Mesothelial cell of epicardium (in vitro differentiated cells): ENCODE measurements around the gene ANKMY2. TPM values are rescaled to one million over a fixed set of nuclear protein-coding genes. Genes with fewer than 3 reads are reported as not detected.

Experiments used
- DNase-seq, 2 experiments: peaks; one replicate each; pipeline ENCODE4 v3.0.0; 2021; ENCODE audit warnings: low spot score in 2 of 2; ENCODE audit not compliant: unreplicated experiment in 2 of 2
- H3K27ac Mint-ChIP-seq: 2 replicates; pipeline ENCODE4 v1.8.0; 2021; ENCODE audit warnings: mixed read lengths
- H3K27me3 Mint-ChIP-seq: 2 replicates; pipeline ENCODE4 v1.8.0; 2021; ENCODE audit warnings: low read depth, mixed read lengths
- H3K36me3 Mint-ChIP-seq: 2 replicates; pipeline ENCODE4 v1.8.0; 2021; ENCODE audit warnings: mixed read lengths
- H3K4me1 Mint-ChIP-seq: 2 replicates; pipeline ENCODE4 v1.8.0; 2021; ENCODE audit warnings: mixed read lengths
- H3K4me3 Mint-ChIP-seq: 2 replicates; pipeline ENCODE4 v1.8.0; 2021; ENCODE audit warnings: mild to moderate bottlenecking, moderate library complexity, mixed read lengths
- H3K9me3 Mint-ChIP-seq: 2 replicates; pipeline ENCODE4 v1.8.0; 2021; ENCODE audit warnings: mixed read lengths
- CTCF ChIP-seq: fragments of 200-600 bp; sonication (generic); IDR thresholded peaks from one replicate; pipeline ENCODE4 v1.5.0; 2021; ENCODE audit warnings: antibody characterized with exemption; ENCODE audit not compliant: unreplicated experiment
- total RNA-seq: library from RNA; stranded (reverse); gene quantifications from 3 replicates; pipeline ENCODE4 v1.2.1, GENCODE V29; 2021

The ANKMY2 gene
- total RNA-seq, 1 donor from 2014 or later = 25.0 TPM

- TF ChIP-seq CTCF = peak; percentile 78
- no peak for DNase-seq
- Mint-ChIP-seq H3K4me3 (no peak overlapping the region), H3K27me3 (peaks cover 3% of the 10 kb centered on the region), H3K36me3 (no peaks in the 10 kb centered on the region), H3K27ac (no peak overlapping the region), H3K9me3 (peaks cover 4% of the 10 kb centered on the region), H3K4me1 (peaks cover 38% of the 10 kb centered on the region)
Observed at GRCh38 chr7:16564909-16565426, 80.6 kb downstream of the ANKMY2 start.

- no peak for TF ChIP-seq CTCF
- Mint-ChIP-seq H3K9me3 (peaks cover 4% of the 10 kb centered on the region), H3K36me3 (no peaks in the 10 kb centered on the region), H3K27me3 (peaks cover 3% of the 10 kb centered on the region), H3K4me1 (peaks cover 35% of the 10 kb centered on the region), H3K4me3 (no peak overlapping the region), H3K27ac (peak overlapping the region; percentile 68)
- no peak for DNase-seq
Observed at GRCh38 chr7:16564023-16564380, 81.6 kb downstream of the ANKMY2 start.

GRCh38 chr7:16563281-16564022, 82.1 kb downstream of the ANKMY2 start:
- no peaks in the 10 kb centered on the region for H3K36me3 Mint-ChIP-seq
- H3K4me3 Mint-ChIP-seq = no peak overlapping the region
- no peak overlapping the region for H3K27ac Mint-ChIP-seq

GRCh38 chr7:16562456-16563220, 82.9 kb downstream of the ANKMY2 start:
- DNase-seq = no peak
- Mint-ChIP-seq H3K36me3 (no peaks in the 10 kb centered on the region), H3K27ac (peak overlapping the region; percentile 71), H3K9me3 (no peaks in the 10 kb centered on the region), H3K4me1 (peaks cover 35% of the 10 kb centered on the region), H3K4me3 (no peak overlapping the region), H3K27me3 (peaks cover 3% of the 10 kb centered on the region)
- TF ChIP-seq CTCF = no peak

More at GRCh38 chr7:16563281-16564022, 82.1 kb downstream of the ANKMY2 start:
- TF ChIP-seq CTCF = no peak
- Mint-ChIP-seq H3K4me1 (peaks cover 35% of the 10 kb centered on the region), H3K27me3 (peaks cover 3% of the 10 kb centered on the region), H3K9me3 (peaks cover 1% of the 10 kb centered on the region)
- DNase-seq = no peak

- Mint-ChIP-seq H3K9me3 (no peaks in the 10 kb centered on the region), H3K4me1 (peaks cover 35% of the 10 kb centered on the region), H3K36me3 (no peaks in the 10 kb centered on the region), H3K27ac (peak overlapping the region; percentile 71), H3K27me3 (peaks cover 3% of the 10 kb centered on the region), H3K4me3 (no peak overlapping the region)
- TF ChIP-seq CTCF = no peak
- DNase-seq = no peak
Observed at GRCh38 chr7:16561943-16562342, 83.6 kb downstream of the ANKMY2 start.
